Breast epithelium (tissue), 4 donors: ENCODE results near the gene FOXI2. TPM values are rescaled to one million over a fixed set of nuclear protein-coding genes. Genes with fewer than 3 reads are reported as not detected.

Experiments
- DNase-seq, 2 donors: peaks; one replicate each; pipeline ENCODE4 v3.0.0-alpha.2; 2019; ENCODE audit warnings: low spot score in 2 of 2
- H3K27ac ChIP-seq, 2 donors: fragments of 200-600 bp; sonication (generic) in 1 of 2; one replicate each; pipeline ENCODE4 v1.5.1; 2016 to 2019; ENCODE audit warnings: mild to moderate bottlenecking in 1 of 2
- H3K27me3 ChIP-seq, 2 donors: fragments of 200-600 bp; sonication (generic) in 1 of 2; one replicate each; pipeline versions ENCODE4 v1.5.1 to v1.6.0; 2017 to 2019; ENCODE audit warnings: control low read depth in 1 of 2, mild to moderate bottlenecking in 1 of 2
- H3K36me3 ChIP-seq: fragments of 200-600 bp; one replicate; pipeline ENCODE4 v1.5.1; 2019
- H3K4me1 ChIP-seq, 2 donors: fragments of 200-600 bp; sonication (generic); one replicate each; pipeline ENCODE4 v1.5.1; 2016 to 2019; ENCODE audit warnings: control low read depth in 1 of 2
- H3K4me3 ChIP-seq, 3 donors: fragments of 200-600 bp; sonication (generic); 1 replicate in 2 of 3; 2 replicates in 1 of 3; pipeline ENCODE4 v1.5.1; 2016 to 2019; ENCODE audit warnings: mild to moderate bottlenecking in 3 of 3, moderate library complexity in 2 of 3
- H3K9me3 ChIP-seq, 2 donors: fragments of 200-600 bp; sonication (generic) in 1 of 2; one replicate each; pipeline ENCODE4 v1.5.1; 2016 to 2019; ENCODE audit warnings: control low read depth in 1 of 2
- POLR2A ChIP-seq: fragments of 450-650 bp; IDR thresholded peaks from one replicate; pipeline ENCODE4 v1.6.1; 2016; ENCODE audit warnings: antibody characterized with exemption, mild to moderate bottlenecking, moderate library complexity
- POLR2AphosphoS5 ChIP-seq, 3 donors: sonication (generic); formaldehyde crosslinking; IDR thresholded peaks; one replicate each; pipeline ENCODE4 v1.6.1; 2017; ENCODE audit warnings: antibody characterized with exemption in 3 of 3
- intact Hi-C: fragments of 100-400 bp; cut with DNase I; formaldehyde crosslinking; loops from one replicate; pipeline ENCODE4 v1.15.1; 2023; ENCODE audit warnings: low total_unique reads
- total RNA-seq, 3 donors: library from RNA; depleted of rRNA; stranded (reverse); fragments of >200 nt; gene quantifications; one replicate each; pipeline ENCODE4 v1.1.0, GENCODE V29; 2016
- TF ChIP-seq, protein P1 (sequence below), 3 donors: fragments of 450-650 bp; IDR thresholded peaks; one replicate each; pipeline ENCODE4 v1.5.1; 2016 to 2017; ENCODE audit warnings: antibody characterized with exemption in 3 of 3, mild to moderate bottlenecking in 3 of 3, moderate library complexity in 3 of 3

FOXI2 gene
- total RNA-seq, 3 donors from 2014 or later, result 0.16 TPM; not detected in 2

DNA sequence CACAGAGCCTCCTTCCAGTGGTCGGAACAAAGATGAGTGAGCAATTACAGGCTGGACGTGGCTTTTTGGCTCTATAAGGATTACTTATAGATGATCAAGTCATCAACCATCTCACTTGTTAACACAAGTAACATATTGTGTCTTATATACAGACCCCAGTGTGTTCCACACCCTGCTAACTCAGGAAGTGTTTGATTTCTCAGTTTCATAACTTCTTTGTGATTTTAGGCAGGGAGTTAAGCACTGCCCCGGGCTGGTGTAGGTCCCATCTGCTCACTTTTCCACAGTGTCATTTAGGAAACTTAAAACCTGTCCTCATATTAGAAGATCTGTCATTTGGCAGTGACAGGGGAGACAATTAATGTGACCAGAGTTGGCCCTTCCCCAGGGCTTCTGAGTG lies 6.2 kb downstream of the FOXI2 start:
- no peaks in the 10 kb centered on the region for H3K4me1 ChIP-seq
- H3K27ac ChIP-seq, result no peak overlapping the region
- peaks cover 2 to 11% of the 10 kb centered on the region in 2 donors for H3K27me3 ChIP-seq
- no peaks in the 10 kb centered on the region for H3K9me3 ChIP-seq
- H3K36me3 ChIP-seq, result no peaks in the 10 kb centered on the region
- intact Hi-C loops, result no loop called here
- TF ChIP-seq POLR2A (no peak), POLR2AphosphoS5 (IDR thresholded peaks at IDR 0.05) (no peak)
- TF ChIP-seq, protein P1, sequence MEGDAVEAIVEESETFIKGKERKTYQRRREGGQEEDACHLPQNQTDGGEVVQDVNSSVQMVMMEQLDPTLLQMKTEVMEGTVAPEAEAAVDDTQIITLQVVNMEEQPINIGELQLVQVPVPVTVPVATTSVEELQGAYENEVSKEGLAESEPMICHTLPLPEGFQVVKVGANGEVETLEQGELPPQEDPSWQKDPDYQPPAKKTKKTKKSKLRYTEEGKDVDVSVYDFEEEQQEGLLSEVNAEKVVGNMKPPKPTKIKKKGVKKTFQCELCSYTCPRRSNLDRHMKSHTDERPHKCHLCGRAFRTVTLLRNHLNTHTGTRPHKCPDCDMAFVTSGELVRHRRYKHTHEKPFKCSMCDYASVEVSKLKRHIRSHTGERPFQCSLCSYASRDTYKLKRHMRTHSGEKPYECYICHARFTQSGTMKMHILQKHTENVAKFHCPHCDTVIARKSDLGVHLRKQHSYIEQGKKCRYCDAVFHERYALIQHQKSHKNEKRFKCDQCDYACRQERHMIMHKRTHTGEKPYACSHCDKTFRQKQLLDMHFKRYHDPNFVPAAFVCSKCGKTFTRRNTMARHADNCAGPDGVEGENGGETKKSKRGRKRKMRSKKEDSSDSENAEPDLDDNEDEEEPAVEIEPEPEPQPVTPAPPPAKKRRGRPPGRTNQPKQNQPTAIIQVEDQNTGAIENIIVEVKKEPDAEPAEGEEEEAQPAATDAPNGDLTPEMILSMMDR (IDR thresholded peaks at IDR 0.05), result no peak
- DNase-seq, result no peak
- no peak overlapping the region for H3K4me3 ChIP-seq

DNA sequence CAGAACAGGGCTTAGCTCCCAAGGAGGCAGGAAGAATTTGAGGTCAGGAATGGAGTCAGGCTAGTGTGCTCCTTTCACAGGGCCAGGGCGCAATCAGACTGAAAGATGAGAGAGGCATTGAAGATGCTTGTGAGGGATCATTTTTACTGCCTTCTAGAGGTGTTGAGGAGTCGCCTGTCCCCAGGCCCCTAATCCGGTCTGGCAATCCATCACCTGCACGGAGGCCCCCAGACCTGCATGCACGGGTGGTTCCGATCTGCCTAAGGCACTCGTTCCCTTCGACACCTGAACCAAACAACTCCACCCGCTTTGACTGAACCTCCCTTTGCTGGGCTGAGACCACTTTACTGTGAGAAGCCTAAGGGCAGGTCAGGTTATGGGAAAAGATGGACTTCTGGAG lies 8.0 kb downstream of the FOXI2 start:
- Histone ChIP-seq H3K4me3 (no peak overlapping the region), H3K9me3 (no peaks in the 10 kb centered on the region), H3K4me1 (no peaks in the 10 kb centered on the region), H3K27ac (no peak overlapping the region), H3K27me3 (no peaks in the 10 kb centered on the region), H3K36me3 (no peaks in the 10 kb centered on the region)
- DNase-seq, result no peak
- intact Hi-C loops, result loop anchor here (5.0 kb wide), 1 partner anchor 363 kb away; no protein-coding TSS in a partner anchor
- TF ChIP-seq POLR2AphosphoS5 (IDR thresholded peaks at IDR 0.05), result no peak
- TF ChIP-seq POLR2A, result no peak
- TF ChIP-seq, protein P1 (IDR thresholded peaks at IDR 0.05), result no peak

DNA sequence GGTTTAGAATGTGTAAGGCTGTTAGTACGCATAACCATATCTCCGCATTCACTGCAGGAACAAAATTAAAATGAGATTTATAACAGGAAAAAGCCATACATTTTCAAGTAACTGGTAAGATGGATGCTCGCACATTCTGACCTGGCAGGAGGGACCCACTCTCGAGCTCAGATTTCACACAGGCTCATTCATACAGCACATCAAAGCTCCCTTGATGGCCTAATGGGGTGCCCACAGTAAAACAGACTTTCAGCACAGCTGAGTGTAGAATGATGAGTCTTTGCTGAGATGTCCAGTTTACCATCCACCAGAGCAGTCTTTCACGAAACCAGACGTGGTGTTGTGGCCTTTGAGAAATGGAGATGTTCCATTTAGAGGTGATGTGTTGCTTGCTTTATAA lies 8.9 kb downstream of the FOXI2 start:
- no peak for DNase-seq
- Histone ChIP-seq H3K9me3 (no peaks in the 10 kb centered on the region), H3K4me3 (no peak overlapping the region), H3K36me3 (no peaks in the 10 kb centered on the region), H3K27me3 (no peaks in the 10 kb centered on the region), H3K27ac (no peak overlapping the region), H3K4me1 (no peaks in the 10 kb centered on the region)
- intact Hi-C loops, result loop anchor here (5.0 kb wide), 1 partner anchor 364 kb away; no protein-coding TSS in a partner anchor
- TF ChIP-seq, protein P1 (IDR thresholded peaks at IDR 0.05), result no peak
- TF ChIP-seq POLR2AphosphoS5 (IDR thresholded peaks at IDR 0.05), result no peak
- TF ChIP-seq POLR2A, result no peak

DNA sequence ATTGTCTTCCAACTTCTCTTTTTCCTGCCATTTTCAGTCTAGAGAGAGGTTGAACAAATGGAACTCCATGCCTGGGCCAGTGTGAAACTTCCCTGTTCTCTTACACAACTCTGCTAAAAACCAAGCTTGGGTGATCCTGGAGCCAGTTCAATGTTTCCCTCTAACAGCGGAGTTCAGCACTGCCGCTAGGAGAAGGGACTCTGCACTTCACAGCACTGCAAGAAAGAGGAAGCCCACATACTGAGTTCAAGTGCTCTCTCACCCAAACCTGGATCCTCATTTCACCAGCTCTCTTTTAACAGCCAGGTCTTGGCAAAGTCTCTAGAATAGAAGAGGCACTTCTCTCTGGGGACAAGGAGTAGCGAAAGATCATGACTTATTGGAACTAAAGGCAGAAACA lies 18.8 kb downstream of the FOXI2 start:
- no peaks in the 10 kb centered on the region for H3K27me3 ChIP-seq
- TF ChIP-seq POLR2A, result no peak
- TF ChIP-seq, protein P1 (IDR thresholded peaks at IDR 0.05), result no peak
- TF ChIP-seq POLR2AphosphoS5 (IDR thresholded peaks at IDR 0.05), result no peak
- no peaks in the 10 kb centered on the region for H3K9me3 ChIP-seq
- no peak for DNase-seq
- intact Hi-C loops, result no loop called here
- no peaks in the 10 kb centered on the region for H3K36me3 ChIP-seq
- H3K4me1 ChIP-seq, result no peaks in the 10 kb centered on the region
- no peak overlapping the region for H3K4me3 ChIP-seq
- no peak overlapping the region for H3K27ac ChIP-seq

DNA sequence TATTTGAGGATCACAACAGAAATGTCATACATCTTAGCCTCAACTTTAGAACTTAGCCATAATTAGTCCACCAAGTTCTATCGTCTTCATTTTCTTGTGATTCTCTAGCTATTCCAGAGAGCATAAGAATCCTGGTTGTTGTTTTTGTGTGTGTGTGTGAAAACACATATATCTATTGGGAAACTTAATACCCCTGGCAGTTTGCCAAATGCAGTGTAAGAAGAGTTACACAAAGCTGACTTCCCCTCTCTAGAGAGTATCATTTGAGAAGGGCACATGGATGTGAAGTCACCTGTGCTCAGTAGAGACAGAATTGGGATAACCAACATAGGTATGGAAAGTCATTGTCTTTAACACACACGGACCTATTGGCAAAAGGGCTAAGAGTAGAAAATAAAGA lies 19.3 kb downstream of the FOXI2 start:
- no peaks in the 10 kb centered on the region for H3K9me3 ChIP-seq
- H3K27ac ChIP-seq, result no peak overlapping the region
- no peaks in the 10 kb centered on the region for H3K4me1 ChIP-seq
- no peak for TF ChIP-seq POLR2AphosphoS5 (IDR thresholded peaks at IDR 0.05)
- DNase-seq, result no peak
- intact Hi-C loops, result no loop called here
- no peaks in the 10 kb centered on the region for H3K27me3 ChIP-seq
- no peaks in the 10 kb centered on the region for H3K36me3 ChIP-seq
- H3K4me3 ChIP-seq, result no peak overlapping the region

DNA sequence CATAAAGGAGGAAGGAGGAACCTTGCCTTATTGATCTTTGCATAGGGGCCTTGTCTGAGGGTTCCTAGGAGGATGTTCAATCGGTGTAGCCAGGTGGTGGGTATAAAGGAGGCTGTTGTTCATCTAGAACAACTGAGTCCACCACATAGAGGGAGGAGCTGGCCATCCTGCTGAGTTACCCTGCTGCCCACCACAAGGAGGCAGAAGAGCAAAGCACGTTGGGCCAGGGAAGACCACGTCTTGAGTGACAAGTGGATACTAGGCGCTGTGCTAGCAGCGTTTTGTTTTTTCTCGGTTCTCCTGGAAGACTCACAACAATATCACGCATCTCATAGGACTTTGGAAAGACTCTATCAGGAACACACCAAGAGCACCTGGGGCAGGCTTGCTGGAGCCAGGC lies 20.0 kb downstream of the FOXI2 start:
- Histone ChIP-seq H3K36me3 (no peaks in the 10 kb centered on the region), H3K9me3 (no peaks in the 10 kb centered on the region), H3K4me1 (no peaks in the 10 kb centered on the region), H3K4me3 (no peak overlapping the region), H3K27ac (no peak overlapping the region), H3K27me3 (no peaks in the 10 kb centered on the region)
- intact Hi-C loops, result no loop called here
- DNase-seq, result no peak
- TF ChIP-seq POLR2AphosphoS5 (IDR thresholded peaks at IDR 0.05) (no peak), POLR2A (no peak)
- TF ChIP-seq, protein P1 (IDR thresholded peaks at IDR 0.05), result no peak
